SH-SY5Y (cell line): Measurements from ENCODE around the gene SNX3.

ENCODE experiments used
- GATA2 ChIP-seq: IDR thresholded peaks from 2 replicates; pipeline ENCODE4 v1.6.1; 2011; ENCODE audit warnings: mild to moderate bottlenecking, low read depth, low read length
- GATA3 ChIP-seq: IDR thresholded peaks from 2 replicates; pipeline ENCODE4 v1.6.1; 2011; ENCODE audit warnings: low read depth, mild to moderate bottlenecking, low read length, moderate library complexity

DNA sequence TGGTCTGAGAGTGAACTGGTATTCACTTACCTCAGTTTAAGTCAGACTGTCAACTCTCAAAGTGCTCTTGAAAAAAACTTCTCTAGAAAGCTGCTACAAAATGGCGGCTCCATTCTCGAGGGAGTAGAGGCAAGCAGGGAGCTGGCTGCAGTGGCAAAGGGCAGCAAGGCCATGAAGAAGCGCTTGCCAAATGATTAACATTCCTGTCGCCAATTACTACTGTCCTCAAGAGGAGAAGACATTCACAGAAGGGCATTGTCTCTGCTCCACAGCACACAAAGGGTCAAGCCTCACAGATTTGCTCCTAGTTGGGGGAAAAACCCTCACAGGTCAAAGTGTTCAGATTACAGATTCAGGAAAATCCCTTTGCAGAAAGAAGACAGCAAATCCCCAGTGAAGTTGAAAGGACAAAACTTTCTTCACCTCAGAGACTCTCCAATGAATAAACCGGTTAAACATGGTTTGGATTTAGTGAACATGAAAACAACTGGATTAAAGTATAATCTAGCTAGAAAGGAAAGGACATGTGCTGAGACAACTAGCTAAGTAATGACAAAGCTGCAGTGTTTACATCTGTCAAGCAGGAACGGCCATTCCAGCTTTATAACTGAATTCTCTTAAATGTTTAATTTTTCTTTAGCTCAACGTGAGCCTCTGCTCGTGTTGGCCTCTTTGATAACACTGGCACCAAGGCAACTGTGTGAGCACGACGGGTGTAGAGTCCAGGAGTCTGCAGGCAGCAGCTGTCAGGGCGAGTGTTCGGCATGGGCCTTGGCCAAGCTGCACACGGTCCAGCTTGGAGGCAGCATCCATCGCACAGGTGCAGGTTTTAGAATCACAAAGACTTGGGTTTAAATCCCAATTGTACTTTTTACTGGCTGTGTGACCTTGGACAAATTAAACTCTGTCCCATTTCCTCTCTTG, 57.4 kb downstream of the SNX3 start:
- TF ChIP-seq GATA3, result no peak
- no peak for TF ChIP-seq GATA2
